Gastroesophageal sphincter (tissue), 4 donors: ENCODE measurements around the gene C4BPA. TPM values are rescaled to one million over a fixed set of nuclear protein-coding genes. Genes with fewer than 3 reads are reported as not detected.

Experiments used
- ATAC-seq: fragments of 150-250 bp; one replicate; pipeline ENCODE4 v1.9.1; 2016; ENCODE audit warnings: mild to moderate bottlenecking, moderate library complexity
- H3K27ac ChIP-seq, 4 donors: fragments of 200-600 bp; sonication (generic) in 3 of 4; 1 replicate in 3 of 4; 2 replicates in 1 of 4; pipeline ENCODE4 v1.5.1; 2016 to 2019
- H3K27me3 ChIP-seq: fragments of 200-600 bp; sonication (generic); one replicate; pipeline ENCODE4 v1.5.1; 2019
- H3K36me3 ChIP-seq, 2 donors: fragments of 200-600 bp; sonication (generic); one replicate each; pipeline ENCODE4 v1.5.1; 2019; ENCODE audit warnings: control low read depth in 1 of 2
- H3K4me1 ChIP-seq, 3 donors: fragments of 200-600 bp; sonication (generic); 1 replicate in 2 of 3; 2 replicates in 1 of 3; pipeline ENCODE4 v1.5.1; 2016 to 2019; ENCODE audit warnings: control low read depth in 2 of 3
- H3K4me3 ChIP-seq, 2 donors: fragments of 200-600 bp; sonication (generic); one replicate each; pipeline ENCODE4 v1.5.1; 2019; ENCODE audit warnings: mild to moderate bottlenecking in 1 of 2, moderate library complexity in 1 of 2
- H3K9me3 ChIP-seq, 3 donors: fragments of 200-600 bp; sonication (generic); one replicate each; pipeline ENCODE4 v1.5.1; 2017 to 2019; ENCODE audit warnings: control low read depth in 2 of 3
- CTCF ChIP-seq, 4 experiments: fragments of 200-600 bp in 2 of 4; fragments of 450-650 bp in 2 of 4; sonication (generic) in 1 of 4; IDR thresholded peaks; one replicate each; pipeline ENCODE4 v1.5.1; 2017 to 2019; ENCODE audit warnings: antibody characterized with exemption in 4 of 4, mild to moderate bottlenecking in 2 of 4, moderate library complexity in 2 of 4
- EP300 ChIP-seq: sonication (generic); formaldehyde crosslinking; IDR thresholded peaks from one replicate; pipeline ENCODE4 v1.6.1; 2017; ENCODE audit warnings: antibody characterized with exemption, mild to moderate bottlenecking
- POLR2A ChIP-seq, 2 donors: fragments of 450-650 bp; IDR thresholded peaks; one replicate each; pipeline ENCODE4 v1.6.1; 2017; ENCODE audit warnings: antibody characterized with exemption in 2 of 2, mild to moderate bottlenecking in 2 of 2, moderate library complexity in 1 of 2
- POLR2AphosphoS5 ChIP-seq: sonication (generic); formaldehyde crosslinking; IDR thresholded peaks from one replicate; pipeline ENCODE4 v1.6.1; 2017; ENCODE audit warnings: antibody characterized with exemption
- WGBS, 2 donors: methylation state at CpG; one replicate each; pipeline ENCODE4 v1.1.5; 2018; ENCODE audit warnings: low coverage in 1 of 2; 5-methylcytosine and 5-hydroxymethylcytosine counted together
- total RNA-seq, 4 donors: library from RNA; depleted of rRNA; stranded (reverse); fragments of >200 nt; gene quantifications; one replicate each; pipeline ENCODE4 v1.1.0, GENCODE V29; 2016

The C4BPA gene
- total RNA-seq, 4 donors from 2014 or later: 3.1 TPM; not detected in 3

- ATAC-seq: no peak
- H3K4me3 ChIP-seq: no peak overlapping the region
- TF ChIP-seq EP300 (no peak), POLR2AphosphoS5 (no peak)
- 58 to 76% methylated on average over 2 of the region's 2 CpGs for WGBS, 2 donors
- no peak overlapping the region for H3K27ac ChIP-seq
- no peaks in the 10 kb centered on the region for H3K9me3 ChIP-seq
- no peaks in the 10 kb centered on the region for H3K27me3 ChIP-seq
- no peaks in the 10 kb centered on the region for H3K4me1 ChIP-seq
- no peaks in the 10 kb centered on the region for H3K36me3 ChIP-seq
Observed at GRCh38 chr1:207179036-207179435, 75.0 kb downstream of the C4BPA start.

- no peaks in the 10 kb centered on the region for H3K36me3 ChIP-seq
- H3K27ac ChIP-seq: no peak overlapping the region
- no peaks in the 10 kb centered on the region for H3K9me3 ChIP-seq
- no peak for ATAC-seq
- no peak for TF ChIP-seq POLR2AphosphoS5
- TF ChIP-seq CTCF (IDR thresholded peaks at IDR 0.05): no peak
- TF ChIP-seq EP300: no peak
- no peak for TF ChIP-seq POLR2A (IDR thresholded peaks at IDR 0.05)
- H3K4me1 ChIP-seq: no peaks in the 10 kb centered on the region
- no peak overlapping the region for H3K4me3 ChIP-seq
- no peaks in the 10 kb centered on the region for H3K27me3 ChIP-seq
Observed at GRCh38 chr1:207181847-207182246, 77.8 kb downstream of the C4BPA start.

GRCh38 chr1:207186503-207186902 lies 82.5 kb downstream of the C4BPA start:
- Histone ChIP-seq H3K4me1 (no peaks in the 10 kb centered on the region), H3K27ac (no peak overlapping the region), H3K9me3 (no peaks in the 10 kb centered on the region), H3K4me3 (no peak overlapping the region), H3K36me3 (no peaks in the 10 kb centered on the region), H3K27me3 (no peaks in the 10 kb centered on the region)
- TF ChIP-seq POLR2A (IDR thresholded peaks at IDR 0.05): no peak
- WGBS, 2 donors: no CpG with 5 or more reads among the region's 1 CpG
- ATAC-seq: no peak

GRCh38 chr1:207188901-207189300 lies 84.9 kb downstream of the C4BPA start:
- no peaks in the 10 kb centered on the region for H3K9me3 ChIP-seq
- no peak overlapping the region for H3K4me3 ChIP-seq
- TF ChIP-seq POLR2AphosphoS5 (no peak), CTCF (IDR thresholded peaks at IDR 0.05) (no peak), POLR2A (IDR thresholded peaks at IDR 0.05) (no peak), EP300 (no peak)
- H3K27ac ChIP-seq: peak overlapping the region in 1 of 4 donors; percentile 0
- no peaks in the 10 kb centered on the region for H3K36me3 ChIP-seq
- H3K27me3 ChIP-seq: no peaks in the 10 kb centered on the region
- ATAC-seq: no peak
- H3K4me1 ChIP-seq: no peaks in the 10 kb centered on the region
- WGBS, 2 donors: 50 to 54% methylated on average over 1 of the region's 1 CpG

- Histone ChIP-seq H3K27me3 (no peaks in the 10 kb centered on the region), H3K9me3 (no peaks in the 10 kb centered on the region), H3K36me3 (no peaks in the 10 kb centered on the region), H3K4me1 (no peaks in the 10 kb centered on the region), H3K27ac (no peak overlapping the region), H3K4me3 (no peak overlapping the region)
- TF ChIP-seq POLR2AphosphoS5: no peak
- no peak for TF ChIP-seq POLR2A (IDR thresholded peaks at IDR 0.05)
- no peak for TF ChIP-seq CTCF (IDR thresholded peaks at IDR 0.05)
- TF ChIP-seq EP300: no peak
- ATAC-seq: no peak
Observed at GRCh38 chr1:207191061-207191460, 87.0 kb downstream of the C4BPA start.

- no peak for TF ChIP-seq POLR2AphosphoS5
- TF ChIP-seq POLR2A (IDR thresholded peaks at IDR 0.05): no peak
- no peak for TF ChIP-seq CTCF (IDR thresholded peaks at IDR 0.05)
- no peak for TF ChIP-seq EP300
- H3K4me1 ChIP-seq: no peaks in the 10 kb centered on the region
- no peak for ATAC-seq
- H3K27me3 ChIP-seq: no peaks in the 10 kb centered on the region
- H3K4me3 ChIP-seq: no peak overlapping the region
- WGBS, 2 donors: 85 to 86% methylated on average over 3 of the region's 3 CpGs
- H3K36me3 ChIP-seq: no peaks in the 10 kb centered on the region
- H3K27ac ChIP-seq: no peak overlapping the region
- no peaks in the 10 kb centered on the region for H3K9me3 ChIP-seq
Observed at GRCh38 chr1:207191776-207192175, 87.7 kb downstream of the C4BPA start.
